NCI-H2196 (cell line): ENCODE results near the gene MYO5B.

Experiments used
- DNase-seq: peaks from one replicate; lab custom pipeline; 2025; ENCODE audit not compliant: unreplicated experiment; lab: John Stamatoyannopoulos, UW

MYO5B gene

DNA sequence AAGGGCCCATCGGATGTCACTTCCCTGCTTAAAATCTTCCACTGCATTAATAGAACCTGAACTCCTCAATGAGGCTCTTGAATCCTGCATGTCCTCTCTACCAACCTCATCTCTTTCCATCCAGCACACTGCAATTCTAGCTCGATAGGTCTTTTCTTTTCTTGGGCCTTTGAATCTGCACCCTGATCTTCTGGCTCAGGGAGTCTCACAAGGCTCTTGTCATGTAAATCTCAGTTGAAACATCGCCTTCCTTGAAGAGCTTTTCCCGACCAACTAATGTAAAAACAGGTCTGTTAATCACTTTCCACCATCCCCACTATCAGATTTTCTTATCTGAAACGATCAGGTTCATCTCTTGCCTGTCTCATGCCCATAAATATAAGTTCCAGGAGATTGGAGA is 120.5 kb downstream of the MYO5B start:
- no peak for DNase-seq

DNA sequence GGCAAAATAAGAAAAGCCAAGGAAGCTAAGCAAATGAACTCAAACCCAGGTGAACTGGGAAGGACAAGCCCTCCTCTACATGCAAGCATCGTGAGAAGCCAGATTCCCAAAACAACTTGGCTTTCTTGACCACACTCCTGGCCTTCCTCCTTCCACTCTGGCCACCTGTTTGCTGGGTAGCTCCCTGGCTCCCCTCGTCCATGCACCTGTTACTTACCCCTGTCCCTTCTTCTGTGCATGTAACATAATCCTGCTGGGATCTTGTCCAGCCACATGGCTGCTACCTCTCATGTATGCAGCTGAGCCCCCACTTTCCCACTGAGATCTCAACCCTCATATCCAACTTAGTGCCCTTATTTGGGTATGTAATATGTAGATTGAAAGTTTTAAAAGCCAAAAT is 121.6 kb downstream of the MYO5B start:
- DNase-seq: no peak

DNA sequence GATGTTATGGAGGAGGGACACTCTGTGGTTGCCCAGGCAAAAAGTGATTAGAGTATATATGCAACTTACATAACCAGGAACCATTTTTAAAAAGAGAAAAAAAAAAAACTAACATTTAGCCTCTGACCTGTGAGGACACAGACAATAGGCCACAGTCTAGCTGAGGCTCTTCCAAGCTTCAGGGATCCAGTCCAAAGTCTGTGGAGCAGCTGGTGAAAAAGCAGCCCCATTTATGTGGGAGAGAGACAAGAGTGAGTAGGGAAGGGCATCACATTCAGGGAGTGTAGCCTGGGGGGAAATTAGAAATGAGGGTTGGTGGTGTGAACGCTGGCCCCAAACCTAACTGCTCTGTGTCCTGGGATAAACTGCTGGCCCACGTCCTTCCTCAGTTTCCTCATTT is 122.8 kb downstream of the MYO5B start:
- no peak for DNase-seq

DNA sequence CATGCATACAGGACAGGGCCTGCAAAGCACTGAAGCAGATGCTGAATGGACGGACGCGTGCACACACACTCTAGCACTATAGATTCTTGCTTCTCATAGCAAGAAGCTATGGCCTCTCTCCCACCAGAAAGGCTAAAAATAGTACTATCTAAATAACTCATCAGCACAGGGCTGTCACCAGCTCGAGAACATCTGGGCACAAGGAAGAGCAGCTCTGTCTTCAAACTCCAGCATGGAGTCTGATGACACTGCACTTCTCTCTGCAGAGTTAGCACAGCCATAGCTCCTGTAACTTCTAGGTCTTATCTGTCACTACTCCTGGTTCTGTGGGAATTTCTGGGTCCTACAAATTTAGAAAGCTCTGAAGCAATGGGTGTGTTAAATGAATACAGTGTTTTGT is 123.5 kb downstream of the MYO5B start:
- no peak for DNase-seq

- DNase-seq: no peak
Measured at GRCh38 chr18:50069422-50069821, 125.5 kb downstream of the MYO5B start.

- DNase-seq: no peak
Measured at GRCh38 chr18:50065527-50065926, 129.4 kb downstream of the MYO5B start.

DNA sequence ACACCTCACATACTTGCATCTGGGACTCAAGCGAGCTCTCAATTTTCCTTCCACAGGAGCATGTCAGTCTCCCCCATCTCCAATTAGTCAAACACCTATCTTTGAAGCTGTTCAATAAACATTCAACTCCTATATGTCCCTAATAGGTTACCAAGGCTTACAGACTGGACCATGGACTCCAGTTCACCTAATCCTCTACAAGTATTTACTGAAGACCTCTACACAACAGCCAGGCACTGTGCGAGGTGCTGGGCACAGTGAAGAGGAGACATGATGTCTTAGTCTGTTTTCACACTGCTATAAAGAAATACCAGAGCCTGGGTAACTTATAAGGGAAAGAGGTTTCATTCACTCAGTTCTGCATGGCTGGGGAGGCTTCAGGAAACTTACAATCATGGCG is 129.9 kb downstream of the MYO5B start:
- DNase-seq: no peak

- DNase-seq: no peak
Measured at GRCh38 chr18:50061876-50062517, 132.9 kb downstream of the MYO5B start.

- no peak for DNase-seq
Measured at GRCh38 chr18:50060822-50061221, 134.1 kb downstream of the MYO5B start.

- no peak for DNase-seq
Measured at GRCh38 chr18:50058731-50059130, 136.2 kb downstream of the MYO5B start.

DNA sequence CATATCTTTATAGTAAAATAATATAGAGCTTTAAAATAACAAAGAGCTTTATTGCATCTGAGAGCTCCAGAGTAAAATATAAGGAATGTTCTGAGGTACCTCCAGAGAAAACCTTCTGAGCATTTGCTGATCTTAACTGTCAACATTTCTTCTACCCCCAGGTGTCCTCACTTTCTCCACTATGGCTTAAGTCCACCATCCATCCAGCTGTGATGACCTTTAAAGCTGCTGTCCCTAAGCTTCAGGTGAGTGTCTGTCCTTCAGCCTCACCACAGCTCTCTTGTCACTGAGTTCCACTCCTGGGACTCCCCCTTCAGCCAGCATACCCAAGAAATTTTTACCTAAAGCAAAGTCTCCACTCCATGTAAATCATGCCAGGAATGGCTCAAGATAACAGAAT is 137.9 kb downstream of the MYO5B start:
- DNase-seq: no peak

GRCh38 chr18:50056185-50056584 is 138.8 kb downstream of the MYO5B start:
- DNase-seq: no peak

DNA sequence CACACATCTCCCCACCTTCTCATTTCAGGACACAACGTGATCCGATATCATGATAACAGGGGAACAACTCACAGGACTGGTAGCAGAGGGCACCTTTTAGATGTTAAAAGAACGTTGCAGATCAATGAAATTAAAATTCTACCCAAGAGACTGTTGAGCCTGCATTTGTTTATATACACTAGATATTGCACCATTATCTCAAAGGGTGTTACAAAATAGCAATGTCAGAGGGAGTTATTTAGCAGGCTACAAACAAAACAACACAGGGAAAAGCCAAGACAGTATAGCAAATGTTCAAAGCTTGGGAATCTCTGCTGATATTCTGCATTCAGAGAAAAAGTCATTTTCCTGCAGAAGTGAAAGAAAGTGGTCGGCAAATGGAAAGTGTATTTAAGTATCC is 139.5 kb downstream of the MYO5B start:
- DNase-seq: no peak

GRCh38 chr18:50053111-50053510 is 141.8 kb downstream of the MYO5B start:
- no peak for DNase-seq

DNA sequence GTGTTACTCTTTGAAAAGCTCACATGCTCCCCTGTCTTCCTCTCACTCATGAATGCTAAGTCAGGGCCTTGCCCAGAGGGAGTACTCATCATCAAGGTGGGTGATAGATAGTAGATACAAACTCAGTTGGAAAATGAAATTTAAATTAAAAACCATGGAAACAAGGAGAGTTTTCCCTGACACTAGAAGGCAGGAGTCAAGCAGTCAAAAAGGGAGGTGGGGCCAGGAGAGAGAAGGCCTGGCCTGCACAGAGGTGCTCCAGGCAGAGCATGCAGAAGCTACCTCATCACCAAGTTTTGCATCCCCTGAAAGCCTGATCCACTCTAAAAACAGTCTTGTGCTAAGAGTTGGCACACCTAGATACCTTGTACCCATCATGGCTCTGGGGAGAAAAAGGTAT is 143.7 kb downstream of the MYO5B start:
- peak; percentile 7 for DNase-seq

GRCh38 chr18:50045126-50045525 is 149.8 kb downstream of the MYO5B start:
- no peak for DNase-seq

GRCh38 chr18:50044402-50044801 is 150.5 kb downstream of the MYO5B start:
- no peak for DNase-seq

DNA sequence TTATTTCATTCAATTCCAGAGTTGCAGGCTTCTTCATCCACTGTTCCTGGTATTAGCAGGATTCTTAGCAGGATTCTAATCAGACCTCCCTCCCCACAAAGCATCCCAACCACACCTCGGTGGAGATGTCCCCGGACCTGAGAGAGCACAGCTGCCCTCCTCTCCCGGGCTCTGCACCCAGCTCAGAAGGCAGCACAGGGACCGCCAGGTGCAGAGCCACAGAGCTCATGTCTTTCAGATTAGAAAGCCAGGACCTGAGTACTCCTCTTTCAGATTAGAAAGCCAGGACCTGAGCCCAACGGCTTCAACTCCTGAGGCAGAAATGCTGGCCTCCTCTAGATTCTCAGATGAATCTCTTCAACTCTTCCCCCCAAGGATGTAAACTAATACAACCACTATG is 152.3 kb downstream of the MYO5B start:
- DNase-seq: no peak

- DNase-seq: no peak
Measured at GRCh38 chr18:50039746-50040145, 155.2 kb downstream of the MYO5B start.

GRCh38 chr18:50038448-50038847 is 156.5 kb downstream of the MYO5B start:
- DNase-seq: no peak

- no peak for DNase-seq
Measured at GRCh38 chr18:50034029-50034428, 160.9 kb downstream of the MYO5B start.

GRCh38 chr18:50033004-50033403 is 161.9 kb downstream of the MYO5B start:
- DNase-seq: no peak

DNA sequence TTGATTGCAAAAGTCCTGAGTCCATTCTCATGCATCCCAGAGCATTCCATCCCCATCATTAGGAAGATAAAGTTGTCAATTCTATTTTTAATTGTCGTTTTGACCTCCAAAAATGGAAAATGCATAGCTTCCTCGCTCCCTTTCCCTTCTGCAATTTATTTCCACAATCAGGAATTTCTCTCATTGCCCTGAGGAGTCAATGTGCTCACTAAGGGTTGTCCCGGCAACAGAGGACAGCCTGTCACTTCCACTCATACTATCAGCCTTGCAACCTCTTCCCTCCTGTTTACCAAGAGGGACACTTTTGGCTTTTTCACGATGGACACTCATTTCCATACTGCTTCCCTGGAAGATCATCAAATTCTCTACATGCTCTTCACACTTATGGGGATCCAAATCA is 164.8 kb downstream of the MYO5B start:
- DNase-seq: no peak

GRCh38 chr18:50027996-50028395 is 167.0 kb downstream of the MYO5B start:
- no peak for DNase-seq
